ENCODE data around the gene CBX8.
A peak's percentile ranks its signal among the peaks of the same experiment; 100 is the strongest.

Gene CBX8

GRCh38 chr17:79819085-79819484 lies 22.2 kb upstream of the CBX8 start:
- no peak for DNase-seq

- no peak for DNase-seq
These were observed 21.3 kb upstream of the CBX8 start for GRCh38 chr17:79818026-79818758.

GRCh38 chr17:79815836-79816461 lies 19.1 kb upstream of the CBX8 start:
- DNase-seq: no peak

- DNase-seq: no peak
These were observed 18.3 kb upstream of the CBX8 start for GRCh38 chr17:79814974-79815835.

GRCh38 chr17:79814127-79814973 lies 17.5 kb upstream of the CBX8 start:
- no peak for DNase-seq

- no peak for DNase-seq
These were observed 16.6 kb upstream of the CBX8 start for GRCh38 chr17:79813297-79814126.

- no peak for DNase-seq
These were observed 15.7 kb upstream of the CBX8 start for GRCh38 chr17:79812353-79813258.

- no peak for DNase-seq
These were observed 15.0 kb upstream of the CBX8 start for GRCh38 chr17:79811868-79812352.

- DNase-seq: no peak
These were observed 14.4 kb upstream of the CBX8 start for GRCh38 chr17:79811011-79811867.

GRCh38 chr17:79810130-79811010 lies 13.5 kb upstream of the CBX8 start:
- peak; percentile 47 to 60 (median 54) for DNase-seq

- DNase-seq: no peak
These were observed 12.8 kb upstream of the CBX8 start for GRCh38 chr17:79809530-79810129.

GRCh38 chr17:79808763-79809529 lies 12.1 kb upstream of the CBX8 start:
- DNase-seq: no peak

- no peak for DNase-seq
These were observed 10.2 kb upstream of the CBX8 start for GRCh38 chr17:79806863-79807720.

- DNase-seq: no peak
These were observed 9.5 kb upstream of the CBX8 start for GRCh38 chr17:79806446-79806760.

GRCh38 chr17:79804856-79805696 lies 8.2 kb upstream of the CBX8 start:
- DNase-seq: no peak

Measured in activated CD4-positive, CD25-positive, alpha-beta regulatory T cell (primary cell).